Thyroid gland (tissue), 4 donors: ENCODE measurements around the gene PPBP. TPM values are rescaled to one million over a fixed set of nuclear protein-coding genes. Genes with fewer than 3 reads are reported as not detected.
"Not testable (repeated sequence)": the region's sequence is repeated elsewhere in the genome, so short reads cannot be mapped to it uniquely, and the experiment has no call there.

Experiments
- DNase-seq, 2 donors: peaks; one replicate each; pipeline ENCODE4 v3.0.0-alpha.2; 2019
- H3K27ac ChIP-seq, 3 donors: fragments of 200-600 bp; sonication (generic); 1 replicate in 2 of 3; 2 replicates in 1 of 3; pipeline ENCODE4 v1.5.1; 2016 to 2019; ENCODE audit warnings: mild to moderate bottlenecking in 1 of 3, moderate library complexity in 1 of 3
- H3K27me3 ChIP-seq: fragments of 200-600 bp; sonication (generic); one replicate; pipeline ENCODE4 v1.5.1; 2019
- H3K36me3 ChIP-seq, 2 donors: fragments of 200-600 bp; sonication (generic); one replicate each; pipeline ENCODE4 v1.5.1; 2016 to 2019
- H3K4me1 ChIP-seq, 2 donors: fragments of 200-600 bp; sonication (generic); one replicate each; pipeline ENCODE4 v1.5.1; 2017 to 2019
- H3K4me3 ChIP-seq, 3 donors: fragments of 200-600 bp; sonication (generic); replicated peaks in 1 of 3; 1 replicate in 2 of 3; 2 replicates in 1 of 3; pipeline ENCODE4 v1.5.1; 2016; ENCODE audit warnings: mild to moderate bottlenecking in 1 of 3
- H3K9me3 ChIP-seq: fragments of 200-600 bp; sonication (generic); one replicate; pipeline ENCODE4 v1.5.1; 2017
- POLR2A ChIP-seq, 2 donors: fragments of 450-650 bp; IDR thresholded peaks; one replicate each; pipeline ENCODE4 v1.6.1; 2017; ENCODE audit warnings: antibody characterized with exemption in 2 of 2, mild to moderate bottlenecking in 2 of 2, moderate library complexity in 1 of 2
- WGBS, 2 donors: methylation state at CpG; one replicate each; pipeline ENCODE4 v1.1.5; 2017; 5-methylcytosine and 5-hydroxymethylcytosine counted together
- intact Hi-C: fragments of 100-400 bp; cut with DNase I; formaldehyde crosslinking; loops from one replicate; pipeline ENCODE4 v1.15.1; 2023
- total RNA-seq, 4 donors: library from RNA; depleted of rRNA; stranded (reverse); fragments of >200 nt; gene quantifications; one replicate each; pipeline ENCODE4 v1.2.3, GENCODE V29; 2016
- TF ChIP-seq, protein P1 (sequence below), 6 experiments: fragments of 200-600 bp in 3 of 6; fragments of 450-650 bp in 3 of 6; sonication (generic) in 3 of 6; IDR thresholded peaks; one replicate each; pipeline ENCODE4 v1.5.1; 2016 to 2019; ENCODE audit warnings: antibody characterized with exemption in 6 of 6, mild to moderate bottlenecking in 2 of 6, inconsistent platforms in 1 of 6, moderate library complexity in 1 of 6

PPBP gene
- total RNA-seq, 4 donors from 2014 or later, result 1.3 to 1.5 (median 1.3) TPM; not detected in 1

DNA sequence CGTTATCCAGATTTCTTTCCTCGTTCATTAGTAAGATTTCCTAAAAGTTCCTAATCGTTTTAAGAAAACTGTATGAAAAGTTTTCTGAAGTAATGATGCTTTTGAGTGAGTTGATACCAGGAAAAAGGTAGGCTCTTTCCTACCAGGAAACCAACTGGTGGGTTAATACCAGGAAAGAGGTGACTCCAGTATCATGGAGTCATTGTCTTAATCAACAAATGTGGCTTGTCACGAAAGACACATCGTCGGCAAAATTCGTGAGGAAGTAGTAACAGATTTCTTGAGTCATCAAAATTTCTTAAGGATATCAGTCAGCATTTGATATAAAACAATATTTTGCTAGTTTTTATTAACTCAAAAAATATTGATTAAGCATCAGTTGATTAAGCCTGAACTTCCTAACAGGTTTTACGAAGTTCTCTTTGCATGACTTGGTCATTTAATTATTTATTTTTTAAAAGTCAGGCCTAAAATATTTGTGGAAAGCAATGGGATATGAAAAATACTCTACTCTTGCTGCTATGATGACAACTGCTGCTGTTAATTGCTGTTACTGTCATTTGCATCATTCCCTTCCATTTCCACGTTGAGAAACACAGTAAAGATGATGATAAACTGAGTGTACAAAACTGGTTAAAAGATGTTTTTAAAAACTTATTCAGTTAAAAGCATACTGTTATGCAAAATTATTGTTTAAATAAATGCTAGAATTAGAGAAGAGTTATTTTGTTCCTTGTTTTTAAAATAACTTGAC is 3.2 kb upstream of the PPBP start:
- intact Hi-C loops, result no loop called here
- no peaks in the 10 kb centered on the region for H3K9me3 ChIP-seq
- no peaks in the 10 kb centered on the region for H3K4me1 ChIP-seq
- no peak for TF ChIP-seq POLR2A (IDR thresholded peaks at IDR 0.05)
- TF ChIP-seq, protein P1, sequence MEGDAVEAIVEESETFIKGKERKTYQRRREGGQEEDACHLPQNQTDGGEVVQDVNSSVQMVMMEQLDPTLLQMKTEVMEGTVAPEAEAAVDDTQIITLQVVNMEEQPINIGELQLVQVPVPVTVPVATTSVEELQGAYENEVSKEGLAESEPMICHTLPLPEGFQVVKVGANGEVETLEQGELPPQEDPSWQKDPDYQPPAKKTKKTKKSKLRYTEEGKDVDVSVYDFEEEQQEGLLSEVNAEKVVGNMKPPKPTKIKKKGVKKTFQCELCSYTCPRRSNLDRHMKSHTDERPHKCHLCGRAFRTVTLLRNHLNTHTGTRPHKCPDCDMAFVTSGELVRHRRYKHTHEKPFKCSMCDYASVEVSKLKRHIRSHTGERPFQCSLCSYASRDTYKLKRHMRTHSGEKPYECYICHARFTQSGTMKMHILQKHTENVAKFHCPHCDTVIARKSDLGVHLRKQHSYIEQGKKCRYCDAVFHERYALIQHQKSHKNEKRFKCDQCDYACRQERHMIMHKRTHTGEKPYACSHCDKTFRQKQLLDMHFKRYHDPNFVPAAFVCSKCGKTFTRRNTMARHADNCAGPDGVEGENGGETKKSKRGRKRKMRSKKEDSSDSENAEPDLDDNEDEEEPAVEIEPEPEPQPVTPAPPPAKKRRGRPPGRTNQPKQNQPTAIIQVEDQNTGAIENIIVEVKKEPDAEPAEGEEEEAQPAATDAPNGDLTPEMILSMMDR (IDR thresholded peaks at IDR 0.05), result no peak
- no peaks in the 10 kb centered on the region for H3K27me3 ChIP-seq
- no peak overlapping the region for H3K27ac ChIP-seq
- DNase-seq, result no peak
- no peaks in the 10 kb centered on the region for H3K36me3 ChIP-seq
- H3K4me3 ChIP-seq, result no peak overlapping the region
- WGBS, 2 donors, result 86 to 88% methylated on average over 9 of the region's 9 CpGs

DNA sequence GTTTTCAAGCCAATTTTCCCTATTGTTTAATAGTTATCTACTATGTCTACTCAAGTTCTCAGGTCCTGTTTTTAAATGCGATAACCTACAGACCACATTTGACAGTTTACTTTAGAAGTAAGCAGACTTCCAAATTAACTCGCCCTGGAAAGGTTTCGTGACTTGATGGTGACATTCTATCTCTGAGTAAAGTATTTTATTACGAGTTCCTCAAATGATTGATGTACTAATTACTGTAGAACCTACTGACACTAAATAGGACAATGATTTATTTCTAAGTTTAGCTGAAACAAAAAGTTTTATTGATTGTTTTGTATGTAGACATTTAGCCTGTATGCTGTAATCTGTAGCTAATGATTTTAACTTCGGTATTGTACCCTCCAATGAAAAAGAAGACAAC is 1.9 kb upstream of the PPBP start:
- Histone ChIP-seq H3K27me3 (no peaks in the 10 kb centered on the region), H3K27ac (no peak overlapping the region), H3K9me3 (no peaks in the 10 kb centered on the region), H3K4me1 (no peaks in the 10 kb centered on the region), H3K36me3 (no peaks in the 10 kb centered on the region), H3K4me3 (no peak overlapping the region)
- no peak for TF ChIP-seq POLR2A (IDR thresholded peaks at IDR 0.05)
- TF ChIP-seq, protein P1 (IDR thresholded peaks at IDR 0.05), result no peak
- DNase-seq, result no peak
- intact Hi-C loops, result no loop called here
- 85 to 87% methylated on average over 5 of the region's 5 CpGs for WGBS, 2 donors

DNA sequence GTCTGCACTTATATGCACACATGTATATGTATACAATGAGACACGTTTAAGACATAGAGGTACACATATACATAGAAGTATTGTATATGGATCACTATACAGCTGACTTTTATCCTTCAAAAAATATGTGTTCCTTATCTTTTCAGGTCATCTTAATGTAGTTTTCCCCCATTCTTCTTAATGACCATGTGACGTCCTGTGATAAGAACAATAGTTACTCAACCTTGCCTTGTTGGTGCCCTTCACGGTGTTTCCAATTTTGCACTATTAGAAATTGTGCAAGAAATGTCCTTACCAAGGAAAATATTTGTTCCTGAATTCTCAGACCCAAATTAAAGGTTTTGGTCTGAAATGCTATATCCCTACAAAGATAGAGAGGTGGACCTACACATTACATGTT is 1.0 kb upstream of the PPBP start:
- no peaks in the 10 kb centered on the region for H3K27me3 ChIP-seq
- 80 to 81% methylated on average over 3 of the region's 3 CpGs for WGBS, 2 donors
- H3K9me3 ChIP-seq, result no peaks in the 10 kb centered on the region
- no peak for TF ChIP-seq POLR2A (IDR thresholded peaks at IDR 0.05)
- TF ChIP-seq, protein P1 (IDR thresholded peaks at IDR 0.05), result no peak
- no peak overlapping the region for H3K4me3 ChIP-seq
- no peak for DNase-seq
- H3K4me1 ChIP-seq, result no peaks in the 10 kb centered on the region
- H3K27ac ChIP-seq, result no peak overlapping the region
- intact Hi-C loops, result no loop called here
- no peaks in the 10 kb centered on the region for H3K36me3 ChIP-seq

DNA sequence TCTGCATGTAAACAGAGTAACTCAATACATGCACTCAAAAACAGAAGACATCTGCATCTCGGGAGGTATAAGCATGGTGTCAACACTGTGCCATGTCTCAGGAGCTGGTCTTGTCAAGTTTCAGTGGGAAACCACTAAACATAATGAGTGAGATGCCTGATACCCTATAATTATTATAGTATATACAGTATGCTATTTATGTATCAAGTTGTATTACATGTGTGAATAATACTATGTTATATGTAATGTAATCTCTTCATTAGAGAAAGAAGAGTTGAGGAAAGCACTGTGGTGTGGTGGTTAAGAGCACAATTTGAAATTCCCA is 2.5 kb downstream of the PPBP start:
- WGBS, 2 donors, result 53 to 69% methylated on average over 1 of the region's 1 CpG
- H3K4me3 ChIP-seq, result no peak overlapping the region
- no peaks in the 10 kb centered on the region for H3K36me3 ChIP-seq
- peaks cover 0 to 2% of the 10 kb centered on the region in 2 donors for H3K4me1 ChIP-seq
- H3K27me3 ChIP-seq, result no peaks in the 10 kb centered on the region
- H3K27ac ChIP-seq, result no peak overlapping the region
- intact Hi-C loops, result no loop called here
- no peaks in the 10 kb centered on the region for H3K9me3 ChIP-seq
- TF ChIP-seq, protein P1 (IDR thresholded peaks at IDR 0.05), result no peak
- no peak for TF ChIP-seq POLR2A (IDR thresholded peaks at IDR 0.05)
- DNase-seq, result no peak

DNA sequence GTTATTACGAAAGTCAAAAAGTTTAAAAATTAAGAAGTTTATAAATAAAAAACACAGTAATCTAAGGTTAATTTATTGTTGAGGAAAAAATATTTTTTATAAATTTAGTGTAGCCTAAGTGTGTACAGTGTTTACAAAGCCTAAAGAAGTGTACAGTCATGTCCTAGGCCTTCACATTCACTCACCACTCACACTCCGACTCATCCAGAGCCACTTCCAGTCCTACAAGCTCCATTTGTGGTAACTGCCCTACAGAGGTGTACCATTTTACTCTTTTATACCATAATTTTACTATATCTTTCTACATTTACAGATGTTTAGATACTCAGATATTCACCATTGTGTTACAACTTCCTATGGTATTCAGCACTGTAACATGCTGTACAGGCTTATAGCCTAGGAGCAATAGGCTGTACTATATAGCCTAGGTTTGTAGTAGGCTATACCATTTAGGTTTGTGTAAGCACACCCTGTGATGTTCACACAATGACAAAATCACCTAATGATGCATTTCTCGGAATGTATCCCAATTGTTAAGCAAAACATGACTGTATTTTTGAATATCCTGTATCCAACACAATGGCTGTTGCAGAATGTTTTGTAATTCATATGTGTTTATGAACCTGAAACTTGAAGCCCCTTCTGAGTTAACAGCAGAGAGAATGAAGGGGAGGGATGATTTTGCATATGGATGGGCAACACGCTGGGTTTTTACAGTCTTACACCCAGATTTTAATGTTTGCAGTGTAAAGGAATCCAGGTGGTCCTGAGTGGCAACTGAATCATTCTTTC is 3.1 kb downstream of the PPBP start:
- intact Hi-C loops, result no loop called here
- 77 to 88% methylated on average over 4 of the region's 4 CpGs for WGBS, 2 donors
- H3K27ac ChIP-seq, result no peak overlapping the region
- H3K27me3 ChIP-seq, result no peaks in the 10 kb centered on the region
- H3K9me3 ChIP-seq, result no peaks in the 10 kb centered on the region
- DNase-seq, result no peak
- H3K4me1 ChIP-seq, result peaks cover 0 to 2% of the 10 kb centered on the region in 2 donors
- H3K36me3 ChIP-seq, result no peaks in the 10 kb centered on the region
- no peak overlapping the region for H3K4me3 ChIP-seq
- no peak for TF ChIP-seq POLR2A (IDR thresholded peaks at IDR 0.05)
- TF ChIP-seq, protein P1 (IDR thresholded peaks at IDR 0.05), result no peak

DNA sequence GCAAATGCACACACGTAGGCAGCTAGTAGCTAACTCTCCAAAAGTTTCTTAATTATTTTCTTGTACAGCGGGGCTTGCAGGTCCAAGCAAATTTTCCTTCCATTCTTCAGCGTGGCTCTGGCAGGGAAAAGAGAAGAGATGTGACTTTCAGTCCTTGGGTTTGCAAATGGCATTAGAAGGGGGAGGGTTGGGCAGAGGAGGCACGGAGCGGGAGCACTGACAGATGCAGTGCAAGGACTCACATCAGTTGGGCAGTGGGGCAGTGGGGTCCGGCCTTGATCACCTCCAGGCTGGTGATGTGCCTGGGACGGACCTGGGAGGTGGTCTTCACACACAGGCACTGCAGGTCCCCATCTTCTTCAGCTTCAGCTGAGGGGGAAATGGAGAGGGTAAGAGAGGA is 6.8 kb downstream of the PPBP start:
- H3K4me1 ChIP-seq, H3K36me3 ChIP-seq, H3K4me3 ChIP-seq, H3K9me3 ChIP-seq, H3K27ac ChIP-seq, H3K27me3 ChIP-seq, DNase-seq, intact Hi-C loops: not testable (repeated sequence)
- 83 to 86% methylated on average over 7 of the region's 7 CpGs for WGBS, 2 donors
